Panc1 (cell line): ENCODE results near the gene FBXW7. TPM values are rescaled to one million over a fixed set of nuclear protein-coding genes. Genes with fewer than 3 reads are reported as not detected.

ENCODE experiments used
- ATAC-seq: fragments of 200-7000 bp; cut with Tn5 transposase; 2 replicates; pipeline ENCODE4 v1.9.1; 2020; ENCODE audit warnings: mild to moderate bottlenecking, moderate library complexity
- BruUV-seq: library from RNA; stranded (reverse); fragments of 400-500 nt; replicated peaks from 2 replicates; lab custom pipeline; 2021; lab: Mats Ljungman, UMichigan
- CTCF ChIA-PET: fragments of 300-600 bp; sonication (Branson Sonifier 250); formaldehyde crosslinking; loops from one replicate; lab custom pipeline; 2022; ENCODE audit warnings: antibody characterized with exemption; lab: Charles Lee
- POLR2A ChIA-PET: fragments of 300-600 bp; sonication (Branson Sonifier 250); formaldehyde crosslinking; loops from one replicate; lab custom pipeline; 2022; ENCODE audit warnings: antibody characterized with exemption; lab: Charles Lee
- DNase-seq: peaks from one replicate; pipeline ENCODE4 v3.0.0-alpha.2; 2010; ENCODE audit warnings: low read depth, low spot score
- H3K27ac ChIP-seq: 2 replicates; pipeline ENCODE4 v1.5.1; 2011; ENCODE audit warnings: mild to moderate bottlenecking, low read length, inconsistent platforms
- H3K27me3 ChIP-seq: fragments of 200-500 bp; sonication (Bioruptor generic); 2 replicates; pipeline ENCODE4 v1.6.0; 2014; ENCODE audit warnings: low read length, inconsistent platforms; ENCODE audit not compliant: control insufficient read depth, insufficient read depth
- H3K36me3 ChIP-seq: fragments of 200-500 bp; sonication (Bioruptor generic); 2 replicates; pipeline ENCODE4 v1.5.1; 2014; ENCODE audit warnings: inconsistent platforms, mild to moderate bottlenecking, low read length, moderate library complexity; ENCODE audit not compliant: control insufficient read depth, insufficient read depth
- H3K4me1 ChIP-seq: 2 replicates; pipeline ENCODE4 v1.5.1; 2011; ENCODE audit warnings: inconsistent platforms, mild to moderate bottlenecking, low read length, moderate library complexity; ENCODE audit not compliant: control insufficient read depth, insufficient read depth
- H3K4me3 ChIP-seq, 2 experiments: 2 replicates each; pipeline ENCODE4 v1.5.1; 2011 to 2012; ENCODE audit warnings: low read depth in 2 of 2, low read length in 2 of 2, mild to moderate bottlenecking in 2 of 2, inconsistent platforms in 1 of 2, moderate library complexity in 1 of 2
- H3K9me3 ChIP-seq: fragments of 200-500 bp; sonication (Bioruptor generic); 2 replicates; pipeline ENCODE4 v1.5.1; 2014; ENCODE audit warnings: low read depth, mild to moderate bottlenecking, inconsistent platforms, low read length, moderate library complexity; ENCODE audit not compliant: control insufficient read depth, insufficient read depth
- POLR2AphosphoS5 ChIP-seq: IDR thresholded peaks from 2 replicates; pipeline ENCODE4 v1.6.1; 2012; ENCODE audit warnings: mild to moderate bottlenecking, low read depth, low read length, moderate library complexity
- SIN3A ChIP-seq: IDR thresholded peaks from 2 replicates; pipeline ENCODE4 v1.6.1; 2012; ENCODE audit warnings: low read depth, mild to moderate bottlenecking, low read length, moderate library complexity, borderline replicate concordance; ENCODE audit not compliant: insufficient read depth
- TCF7L2 ChIP-seq: IDR thresholded peaks from 2 replicates; pipeline ENCODE4 v1.6.1; 2011; ENCODE audit warnings: mild to moderate bottlenecking, low read depth, low read length, inconsistent platforms
- in situ Hi-C: cut with HindIII; loops from 2 replicates; pipeline ENCODE4 v1.10.0; 2016; ENCODE audit warnings: low sequenced_read_pairs, low pct_unique_long_range_greater_than_20kb
- intact Hi-C: fragments of 100-400 bp; cut with micrococcal nuclease; formaldehyde crosslinking; loops from one replicate; pipeline ENCODE4 v1.10.0; 2022; ENCODE audit not compliant: unreplicated experiment
- total RNA-seq: library from RNA; stranded (reverse); gene quantifications from one replicate; pipeline ENCODE4 v1.2.1, GENCODE V29; 2021; ENCODE audit not compliant: unreplicated experiment
- TF ChIP-seq, protein P1 (sequence below), 2 experiments: IDR thresholded peaks; 2 replicates each; pipeline ENCODE4 v1.6.1; 2011 to 2012; ENCODE audit warnings: low read depth in 2 of 2, control low read depth in 1 of 2, low read length in 1 of 2, mild to moderate bottlenecking in 1 of 2, moderate library complexity in 1 of 2; ENCODE audit not compliant: insufficient read depth in 1 of 2
- TF ChIP-seq, protein P2 (sequence below): fragments of 450-650 bp; IDR thresholded peaks from 2 replicates; pipeline ENCODE4 v1.5.1; 2017; ENCODE audit warnings: mild to moderate bottlenecking

The FBXW7 gene
- total RNA-seq, 1 experiment from 2014 or later: 16.2 TPM

DNA sequence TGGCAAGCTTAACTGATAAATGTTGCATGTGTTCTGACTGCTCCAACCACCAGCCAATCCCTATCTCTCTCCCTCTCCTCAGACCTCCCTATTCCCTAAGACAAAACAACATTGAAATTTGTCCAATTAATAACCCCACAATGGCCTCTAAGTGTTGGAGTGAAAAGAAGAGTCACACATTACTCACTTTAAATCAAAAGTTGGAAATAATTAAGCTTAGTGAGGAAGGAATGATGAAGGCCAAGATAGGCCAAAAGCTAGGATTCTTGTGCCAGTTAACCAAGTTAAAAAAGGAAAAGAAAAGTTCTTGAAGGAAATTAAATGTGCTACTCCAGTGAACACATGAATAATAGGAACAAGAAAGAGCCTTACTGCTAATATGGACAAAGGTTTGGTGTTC lies 55.6 kb downstream of the FBXW7 start:
- Histone ChIP-seq H3K4me1 (no peaks in the 10 kb centered on the region), H3K36me3 (no peaks in the 10 kb centered on the region), H3K4me3 (no peak overlapping the region), H3K27me3 (no peaks in the 10 kb centered on the region), H3K9me3 (no peaks in the 10 kb centered on the region), H3K27ac (no peak overlapping the region)
- intact Hi-C loops: no loop called here
- CTCF ChIA-PET: no interaction called here
- TF ChIP-seq SIN3A (no peak), POLR2AphosphoS5 (no peak), TCF7L2 (no peak)
- TF ChIP-seq, protein P1, sequence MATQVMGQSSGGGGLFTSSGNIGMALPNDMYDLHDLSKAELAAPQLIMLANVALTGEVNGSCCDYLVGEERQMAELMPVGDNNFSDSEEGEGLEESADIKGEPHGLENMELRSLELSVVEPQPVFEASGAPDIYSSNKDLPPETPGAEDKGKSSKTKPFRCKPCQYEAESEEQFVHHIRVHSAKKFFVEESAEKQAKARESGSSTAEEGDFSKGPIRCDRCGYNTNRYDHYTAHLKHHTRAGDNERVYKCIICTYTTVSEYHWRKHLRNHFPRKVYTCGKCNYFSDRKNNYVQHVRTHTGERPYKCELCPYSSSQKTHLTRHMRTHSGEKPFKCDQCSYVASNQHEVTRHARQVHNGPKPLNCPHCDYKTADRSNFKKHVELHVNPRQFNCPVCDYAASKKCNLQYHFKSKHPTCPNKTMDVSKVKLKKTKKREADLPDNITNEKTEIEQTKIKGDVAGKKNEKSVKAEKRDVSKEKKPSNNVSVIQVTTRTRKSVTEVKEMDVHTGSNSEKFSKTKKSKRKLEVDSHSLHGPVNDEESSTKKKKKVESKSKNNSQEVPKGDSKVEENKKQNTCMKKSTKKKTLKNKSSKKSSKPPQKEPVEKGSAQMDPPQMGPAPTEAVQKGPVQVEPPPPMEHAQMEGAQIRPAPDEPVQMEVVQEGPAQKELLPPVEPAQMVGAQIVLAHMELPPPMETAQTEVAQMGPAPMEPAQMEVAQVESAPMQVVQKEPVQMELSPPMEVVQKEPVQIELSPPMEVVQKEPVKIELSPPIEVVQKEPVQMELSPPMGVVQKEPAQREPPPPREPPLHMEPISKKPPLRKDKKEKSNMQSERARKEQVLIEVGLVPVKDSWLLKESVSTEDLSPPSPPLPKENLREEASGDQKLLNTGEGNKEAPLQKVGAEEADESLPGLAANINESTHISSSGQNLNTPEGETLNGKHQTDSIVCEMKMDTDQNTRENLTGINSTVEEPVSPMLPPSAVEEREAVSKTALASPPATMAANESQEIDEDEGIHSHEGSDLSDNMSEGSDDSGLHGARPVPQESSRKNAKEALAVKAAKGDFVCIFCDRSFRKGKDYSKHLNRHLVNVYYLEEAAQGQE (IDR thresholded peaks at IDR 0.05; ENCODE audit: insufficient read depth in 1 of 2, low read depth in 2 of 2, low read length in 1 of 2): no peak
- TF ChIP-seq, protein P2, sequence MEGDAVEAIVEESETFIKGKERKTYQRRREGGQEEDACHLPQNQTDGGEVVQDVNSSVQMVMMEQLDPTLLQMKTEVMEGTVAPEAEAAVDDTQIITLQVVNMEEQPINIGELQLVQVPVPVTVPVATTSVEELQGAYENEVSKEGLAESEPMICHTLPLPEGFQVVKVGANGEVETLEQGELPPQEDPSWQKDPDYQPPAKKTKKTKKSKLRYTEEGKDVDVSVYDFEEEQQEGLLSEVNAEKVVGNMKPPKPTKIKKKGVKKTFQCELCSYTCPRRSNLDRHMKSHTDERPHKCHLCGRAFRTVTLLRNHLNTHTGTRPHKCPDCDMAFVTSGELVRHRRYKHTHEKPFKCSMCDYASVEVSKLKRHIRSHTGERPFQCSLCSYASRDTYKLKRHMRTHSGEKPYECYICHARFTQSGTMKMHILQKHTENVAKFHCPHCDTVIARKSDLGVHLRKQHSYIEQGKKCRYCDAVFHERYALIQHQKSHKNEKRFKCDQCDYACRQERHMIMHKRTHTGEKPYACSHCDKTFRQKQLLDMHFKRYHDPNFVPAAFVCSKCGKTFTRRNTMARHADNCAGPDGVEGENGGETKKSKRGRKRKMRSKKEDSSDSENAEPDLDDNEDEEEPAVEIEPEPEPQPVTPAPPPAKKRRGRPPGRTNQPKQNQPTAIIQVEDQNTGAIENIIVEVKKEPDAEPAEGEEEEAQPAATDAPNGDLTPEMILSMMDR: no peak
- POLR2A ChIA-PET: no interaction called here
- no peak for ATAC-seq
- no TSS peak for BruUV-seq
- in situ Hi-C loops: no loop called here
- DNase-seq: no peak

DNA sequence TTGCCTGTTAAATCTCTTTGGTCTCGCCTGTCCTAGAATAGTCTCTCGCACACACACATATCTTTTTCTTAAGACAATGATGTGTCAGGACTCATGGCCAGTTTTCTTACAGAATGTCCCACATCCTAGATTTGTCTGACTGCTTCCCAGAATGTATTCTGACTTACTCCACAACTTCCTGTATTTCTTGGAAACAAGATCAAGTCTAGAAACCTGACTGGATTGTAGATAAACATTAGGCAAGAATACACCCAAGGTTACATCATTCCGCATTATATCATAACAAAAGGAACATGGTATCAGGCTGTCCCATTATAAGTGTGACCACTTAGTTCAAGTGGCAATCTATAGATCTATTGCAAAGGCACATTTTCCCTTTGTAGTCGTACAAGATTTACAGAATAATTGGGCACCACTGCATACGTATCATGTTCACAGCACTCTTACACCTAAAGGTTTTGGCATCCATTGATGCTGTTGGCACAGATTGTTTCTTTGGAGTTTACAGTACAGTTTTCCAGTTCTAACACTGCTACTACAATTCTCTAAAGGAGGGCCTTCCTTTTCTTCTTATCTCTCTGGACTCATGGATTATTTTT lies 56.4 kb downstream of the FBXW7 start:
- H3K9me3 ChIP-seq: no peaks in the 10 kb centered on the region
- ChIA-PET CTCF (no interaction called here), POLR2A (no interaction called here)
- no peak overlapping the region for H3K4me3 ChIP-seq
- in situ Hi-C loops: no loop called here
- DNase-seq: no peak
- no TSS peak for BruUV-seq
- TF ChIP-seq SIN3A: no peak
- TF ChIP-seq, protein P2: no peak
- TF ChIP-seq TCF7L2: no peak
- TF ChIP-seq, protein P1 (IDR thresholded peaks at IDR 0.05; ENCODE audit: insufficient read depth in 1 of 2, low read depth in 2 of 2, low read length in 1 of 2): no peak
- TF ChIP-seq POLR2AphosphoS5: no peak
- no peaks in the 10 kb centered on the region for H3K4me1 ChIP-seq
- intact Hi-C loops: no loop called here
- no peaks in the 10 kb centered on the region for H3K36me3 ChIP-seq
- no peaks in the 10 kb centered on the region for H3K27me3 ChIP-seq
- no peak overlapping the region for H3K27ac ChIP-seq
- ATAC-seq: no peak
